Inferior parietal cortex (tissue), 1 donor: ENCODE measurements around the gene TRMO.

Experiments
- DNase-seq: peaks from one replicate; pipeline ENCODE4 v3.0.0-alpha.2; 2016; ENCODE audit errors: extremely low spot score

Gene TRMO

DNA sequence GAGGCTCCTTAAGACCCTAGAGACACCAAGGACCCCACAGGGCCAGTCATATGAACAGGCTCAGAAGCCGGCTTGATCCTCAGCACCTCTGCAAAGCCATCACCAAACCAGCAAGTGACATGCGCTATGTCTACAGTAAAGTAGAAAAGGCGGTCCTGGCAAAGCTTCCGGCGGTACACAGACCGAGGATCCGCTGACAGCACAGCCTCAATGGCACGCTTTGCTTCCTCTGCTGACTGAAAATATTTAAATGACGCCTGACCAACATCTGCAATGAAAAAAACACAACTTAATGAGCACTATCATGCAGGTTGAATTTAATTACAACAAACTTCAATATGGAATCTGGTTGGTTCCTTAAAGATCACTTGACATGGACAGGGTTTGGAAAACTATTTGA is 17.6 kb downstream of the TRMO start:
- no peak for DNase-seq

DNA sequence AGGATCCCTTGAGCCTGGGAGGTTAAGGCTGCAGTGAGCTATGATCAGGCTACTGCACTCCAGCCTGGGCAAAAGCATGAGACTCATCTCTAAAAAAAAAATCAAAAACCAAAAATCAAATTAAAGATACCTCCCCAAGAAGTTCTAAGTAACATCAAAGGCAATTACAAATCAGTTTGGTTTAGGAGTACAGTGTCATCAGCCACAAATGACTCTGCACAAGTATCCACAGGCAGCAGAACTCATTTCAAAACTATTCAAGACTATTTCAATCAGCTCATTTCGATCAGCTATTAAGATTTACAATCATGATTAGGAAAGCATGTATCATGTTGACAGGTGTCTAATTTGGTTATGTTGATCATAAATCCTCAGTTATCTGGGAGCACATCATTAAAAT is 19.1 kb downstream of the TRMO start:
- no peak for DNase-seq

- peak; percentile 65 for DNase-seq
These were observed 21.3 kb downstream of the TRMO start for GRCh38 chr9:97900738-97901565.

DNA sequence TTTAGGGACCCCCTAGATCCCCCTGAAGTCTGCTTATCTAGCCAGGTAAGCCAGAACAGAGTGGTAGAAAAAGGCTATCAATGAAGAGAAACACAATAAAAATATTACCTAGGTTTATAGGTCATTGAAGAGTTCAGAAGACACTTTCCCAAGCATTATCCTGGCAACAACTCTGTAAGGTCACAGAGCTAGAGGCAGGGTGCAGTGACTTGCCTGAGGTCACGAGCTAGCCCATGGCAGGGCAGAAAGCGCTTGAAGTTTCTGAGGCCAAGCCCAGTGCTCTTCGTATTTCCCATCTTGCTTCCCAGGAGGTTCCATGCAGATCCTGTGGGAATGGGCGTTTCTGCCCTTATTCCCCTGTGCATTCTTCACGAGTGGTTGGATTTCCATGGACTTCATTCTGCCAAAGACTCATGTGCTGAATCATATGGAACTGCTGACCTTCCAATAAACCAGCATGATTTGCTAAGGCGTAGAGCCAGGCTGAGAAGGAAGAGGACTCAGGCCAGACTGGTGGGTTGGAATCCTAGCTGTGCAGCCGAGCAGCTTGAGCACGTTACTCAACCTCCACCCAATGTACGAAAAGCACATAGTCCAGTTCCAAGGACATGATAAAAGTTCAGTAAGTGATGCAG is 22.1 kb downstream of the TRMO start:
- no peak for DNase-seq

GRCh38 chr9:97895695-97896332 is 26.5 kb downstream of the TRMO start:
- no peak for DNase-seq

DNA sequence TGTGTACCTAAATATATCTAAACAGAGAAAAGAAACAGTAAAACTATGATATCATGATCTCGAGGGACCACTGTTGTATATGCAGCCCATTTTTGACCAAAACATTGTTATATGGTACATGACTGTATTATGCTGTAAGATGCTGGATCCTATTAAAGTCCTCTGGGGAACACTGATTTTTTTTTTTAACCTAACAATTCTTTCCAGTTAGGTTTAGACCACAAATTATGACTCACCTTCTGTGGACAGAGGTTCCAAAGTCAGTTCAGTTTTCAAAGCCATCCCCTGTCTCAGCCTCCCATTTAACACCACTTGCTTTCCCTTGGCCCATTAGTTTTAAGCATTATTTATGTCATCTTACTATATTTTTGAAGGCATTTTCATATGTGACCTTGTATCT is 27.1 kb downstream of the TRMO start:
- no peak for DNase-seq

GRCh38 chr9:97892421-97892820 is 29.9 kb downstream of the TRMO start:
- DNase-seq = no peak

DNA sequence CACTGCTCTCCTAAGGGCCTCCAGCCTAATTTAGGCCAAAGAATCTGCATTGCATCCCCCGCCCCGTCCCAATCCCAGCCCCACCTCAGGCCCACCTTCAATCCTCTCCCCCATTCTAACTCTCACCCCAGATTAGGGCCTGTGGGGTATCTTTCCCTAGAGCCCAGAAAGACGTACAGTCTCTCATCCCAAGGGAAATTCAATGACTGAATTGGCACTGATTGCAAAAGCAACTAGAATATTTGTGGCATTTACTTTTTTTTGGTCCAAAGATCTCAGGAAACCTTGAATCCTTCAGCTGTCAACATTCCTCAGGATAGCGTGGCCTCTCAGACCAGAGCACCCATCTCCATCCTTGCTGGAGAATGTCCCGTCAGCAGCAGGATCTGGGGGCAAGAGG is 30.6 kb downstream of the TRMO start:
- DNase-seq = no peak

DNA sequence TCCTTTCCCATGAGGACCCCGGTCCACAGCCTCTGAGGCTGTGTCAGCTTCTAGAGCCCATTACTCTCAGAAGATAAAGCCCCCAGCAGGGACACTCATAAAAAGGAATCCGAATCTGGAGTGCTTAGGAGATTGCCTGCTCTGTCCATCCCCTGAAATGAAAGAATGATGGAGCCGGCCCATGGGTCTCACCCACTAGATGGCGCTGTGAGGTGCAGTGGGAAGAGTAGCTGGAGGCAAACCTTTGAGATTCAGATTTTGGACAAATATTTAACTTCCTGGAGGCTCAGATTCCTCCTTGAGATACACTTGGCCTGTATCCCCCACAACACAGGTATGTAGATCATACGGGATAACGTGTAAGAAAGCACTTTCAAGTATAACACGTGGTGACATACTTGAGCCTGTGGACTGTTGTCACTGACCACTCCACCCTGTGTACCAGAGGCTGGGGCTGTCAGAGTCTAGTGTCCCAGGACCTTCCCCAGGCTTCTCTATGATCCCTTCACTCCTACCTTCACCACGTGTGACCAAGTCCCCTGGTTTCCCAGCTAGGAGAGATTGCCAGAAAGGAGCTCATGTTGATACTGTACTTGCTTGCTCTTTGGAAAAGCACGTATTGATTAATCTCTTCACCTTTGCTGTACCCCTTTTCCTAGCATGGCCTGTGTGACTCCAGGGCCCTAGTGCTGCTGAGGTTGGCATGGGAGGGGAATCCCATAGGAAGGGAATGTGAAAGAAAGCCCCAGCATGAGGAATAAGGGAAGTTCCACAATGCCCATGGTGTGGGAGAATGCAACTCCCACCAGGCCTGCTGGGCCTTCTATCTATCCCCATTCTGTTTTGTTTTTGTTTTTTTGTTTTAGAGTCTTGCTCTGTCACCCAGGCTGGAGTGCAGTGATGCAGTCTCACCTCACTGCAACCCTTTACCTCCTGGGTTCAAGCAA is 32.1 kb downstream of the TRMO start:
- DNase-seq = no peak

- no peak for DNase-seq
These were observed 42.0 kb downstream of the TRMO start for GRCh38 chr9:97880336-97880735.

- no peak for DNase-seq
These were observed 46.2 kb downstream of the TRMO start for GRCh38 chr9:97876061-97876460.

DNA sequence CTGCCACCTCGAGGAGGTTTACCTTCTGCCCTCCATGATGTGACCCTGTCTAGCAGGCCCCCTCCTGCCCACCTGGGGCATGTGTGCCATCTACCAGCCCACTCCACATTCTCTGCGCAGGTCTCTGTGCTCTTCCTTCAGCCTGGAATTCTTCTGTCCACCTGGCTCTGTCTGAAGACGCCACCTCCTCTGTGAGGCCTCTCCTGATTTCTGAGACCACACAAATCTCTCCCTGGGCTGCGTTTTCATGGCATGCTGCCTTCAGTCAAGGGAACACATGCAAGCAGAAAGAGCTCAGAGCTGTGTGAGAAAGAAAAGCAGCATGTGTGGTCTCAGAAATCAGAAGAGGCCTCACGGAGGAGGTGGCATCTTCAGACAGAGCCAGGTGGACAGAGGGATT is 47.2 kb downstream of the TRMO start:
- no peak for DNase-seq

- DNase-seq = no peak
These were observed 47.7 kb downstream of the TRMO start for GRCh38 chr9:97874624-97875023.

- DNase-seq = no peak
These were observed 48.4 kb downstream of the TRMO start for GRCh38 chr9:97873882-97874281.

DNA sequence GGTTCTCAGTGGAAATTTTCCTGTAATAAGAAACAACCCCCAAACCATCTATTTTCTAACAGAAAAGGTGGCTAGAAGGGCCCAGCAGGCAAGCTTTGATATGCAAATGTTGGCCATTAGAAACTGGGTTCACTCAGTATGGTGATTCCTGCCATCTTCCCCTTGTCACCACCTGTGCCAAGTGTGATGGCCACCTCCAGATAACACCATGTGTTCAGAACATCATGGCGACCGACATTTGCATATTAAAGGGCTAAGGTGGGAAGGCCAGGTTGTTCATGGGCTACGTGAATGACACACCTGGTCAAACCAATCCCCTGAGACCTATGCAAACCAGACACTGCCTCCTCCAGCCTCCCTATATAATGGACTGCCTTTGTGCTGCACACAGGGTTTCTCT is 48.9 kb downstream of the TRMO start:
- no peak for DNase-seq

- DNase-seq = no peak
These were observed 53.4 kb downstream of the TRMO start for GRCh38 chr9:97868859-97869258.

DNA sequence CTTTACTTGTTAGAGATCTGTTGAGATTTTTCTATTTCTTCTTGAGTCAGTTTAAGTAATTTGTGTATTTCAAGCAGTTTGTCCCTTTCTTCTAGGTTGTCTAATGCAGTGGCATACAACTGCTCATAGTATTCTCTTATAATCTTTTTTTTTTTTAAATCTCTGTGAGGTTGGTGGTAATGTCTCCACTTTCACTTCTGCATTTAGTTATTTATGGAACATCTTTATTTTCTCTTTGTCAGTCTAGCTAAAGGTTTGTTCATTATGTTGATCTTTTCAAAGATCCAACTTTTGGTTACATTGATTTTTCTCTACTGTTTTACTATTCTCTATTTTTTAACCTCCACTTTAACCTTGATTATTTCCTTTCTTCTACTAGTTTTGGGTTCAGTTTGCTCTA is 55.5 kb downstream of the TRMO start:
- no peak for DNase-seq

DNA sequence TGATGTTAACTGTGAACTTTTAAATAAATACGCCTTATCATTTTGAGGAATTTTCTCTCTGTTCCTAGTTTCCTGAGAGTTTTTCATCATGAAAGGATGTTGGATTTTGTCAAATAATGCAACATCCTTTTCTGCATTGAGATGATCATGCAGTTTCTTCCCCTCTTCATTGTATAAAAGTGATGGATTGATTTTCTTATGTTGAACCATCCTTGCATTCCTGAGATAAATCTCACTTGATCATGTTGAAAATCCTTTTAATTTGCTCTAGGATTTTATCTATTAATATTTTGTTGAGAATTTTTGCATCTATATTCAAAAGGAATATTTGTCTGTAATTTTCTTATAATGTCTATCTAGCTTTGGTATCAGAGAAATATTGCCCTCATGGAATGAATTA is 56.0 kb downstream of the TRMO start:
- DNase-seq = no peak

- no peak for DNase-seq
These were observed 57.9 kb downstream of the TRMO start for GRCh38 chr9:97864396-97864795.

GRCh38 chr9:97863314-97863713 is 59.0 kb downstream of the TRMO start:
- DNase-seq = no peak

GRCh38 chr9:97861148-97861475 is 61.2 kb downstream of the TRMO start:
- no peak for DNase-seq
